ACC112 (cell line): Measurements from ENCODE around the gene ATP6V0E1.
A peak's percentile ranks its signal among the peaks of the same experiment; 100 is the strongest.
"Not testable (repeated sequence)": the region's sequence is repeated elsewhere in the genome, so short reads cannot be mapped to it uniquely, and the experiment has no call there.

Experiments used
- H2AFZ ChIP-seq: fragments of 200-600 bp; sonication (generic); one replicate; pipeline ENCODE4 v1.6.0; 2017; ENCODE audit warnings: antibody characterized with exemption, low read length; ENCODE audit not compliant: unreplicated experiment
- H3K27ac ChIP-seq: fragments of 200-600 bp; sonication (generic); 2 replicates; pipeline ENCODE4 v1.5.1; 2014; ENCODE audit warnings: low read depth, mild to moderate bottlenecking, antibody characterized with exemption, low read length, moderate library complexity
- H3K27me3 ChIP-seq: fragments of 200-600 bp; sonication (generic); 2 replicates; pipeline ENCODE4 v1.6.1; 2014; ENCODE audit warnings: mild to moderate bottlenecking, antibody characterized with exemption, low read length, moderate library complexity, mixed read lengths; ENCODE audit not compliant: insufficient read depth
- H3K36me3 ChIP-seq: fragments of 200-600 bp; sonication (generic); 2 replicates; pipeline ENCODE4 v1.6.1; 2016; ENCODE audit warnings: mild to moderate bottlenecking, antibody characterized with exemption, low read length, moderate library complexity, mixed read lengths; ENCODE audit not compliant: insufficient read depth
- H3K4me1 ChIP-seq: fragments of 200-600 bp; sonication (generic); one replicate; pipeline ENCODE4 v1.6.1; 2016; ENCODE audit warnings: low read length, mixed read lengths; ENCODE audit not compliant: insufficient read depth, unreplicated experiment, control insufficient read depth
- H3K4me3 ChIP-seq: fragments of 200-600 bp; sonication (generic); 2 replicates; pipeline ENCODE4 v1.5.1; 2014; ENCODE audit warnings: mild to moderate bottlenecking, low read depth, low read length
- H3K79me2 ChIP-seq: fragments of 200-600 bp; sonication (generic); one replicate; pipeline ENCODE4 v1.6.0; 2016; ENCODE audit warnings: low read length; ENCODE audit not compliant: control insufficient read depth, unreplicated experiment, insufficient read depth

Gene ATP6V0E1

GRCh38 chr5:173033923-173034322 is 50.4 kb downstream of the ATP6V0E1 start:
- H3K4me1 ChIP-seq, result peaks cover 22% of the 10 kb centered on the region
- H3K27me3 ChIP-seq, result no peaks in the 10 kb centered on the region
- no peak overlapping the region for H2AFZ ChIP-seq
- no peak overlapping the region for H3K4me3 ChIP-seq
- H3K36me3 ChIP-seq, result peaks cover 5% of the 10 kb centered on the region; the same call in 1 of the 2 replicates
- no peak overlapping the region for H3K27ac ChIP-seq
- peaks cover 11% of the 10 kb centered on the region for H3K79me2 ChIP-seq

- no peak overlapping the region for H2AFZ ChIP-seq
- H3K27ac ChIP-seq, result peak overlapping the region; percentile 61
- no peak overlapping the region for H3K4me3 ChIP-seq
- peaks cover 11% of the 10 kb centered on the region for H3K4me1 ChIP-seq
- peaks cover 3% of the 10 kb centered on the region for H3K79me2 ChIP-seq
- H3K27me3 ChIP-seq, result no peaks in the 10 kb centered on the region
- peaks cover 5% of the 10 kb centered on the region; the same call in 1 of the 2 replicates for H3K36me3 ChIP-seq
These were observed 52.5 kb downstream of the ATP6V0E1 start for GRCh38 chr5:173035904-173036707.

GRCh38 chr5:173039188-173039587 is 55.6 kb downstream of the ATP6V0E1 start:
- H3K79me2 ChIP-seq, result peaks cover 3% of the 10 kb centered on the region
- no peak overlapping the region for H3K27ac ChIP-seq
- no peak overlapping the region for H2AFZ ChIP-seq
- peaks cover 5% of the 10 kb centered on the region; the same call in 1 of the 2 replicates for H3K36me3 ChIP-seq
- H3K4me1 ChIP-seq, result peaks cover 11% of the 10 kb centered on the region
- H3K27me3 ChIP-seq, result no peaks in the 10 kb centered on the region
- H3K4me3 ChIP-seq, result no peak overlapping the region

- H3K79me2 ChIP-seq, result peaks cover 2% of the 10 kb centered on the region
- peaks cover 8% of the 10 kb centered on the region for H3K4me1 ChIP-seq
- H3K4me3 ChIP-seq, result no peak overlapping the region
- H3K36me3 ChIP-seq, result peaks cover 2% of the 10 kb centered on the region; the same call in 1 of the 2 replicates
- no peaks in the 10 kb centered on the region for H3K27me3 ChIP-seq
- no peak overlapping the region for H2AFZ ChIP-seq
- H3K27ac ChIP-seq, result no peak overlapping the region
These were observed 56.4 kb downstream of the ATP6V0E1 start for GRCh38 chr5:173039964-173040363.

- Histone ChIP-seq H3K36me3 (no peaks in the 10 kb centered on the region), H3K27ac (no peak overlapping the region), H2AFZ (no peak overlapping the region), H3K4me3 (no peak overlapping the region), H3K27me3 (no peaks in the 10 kb centered on the region), H3K4me1 (no peaks in the 10 kb centered on the region), H3K79me2 (no peaks in the 10 kb centered on the region)
These were observed 58.6 kb downstream of the ATP6V0E1 start for GRCh38 chr5:173041881-173042762.

- no peak overlapping the region for H2AFZ ChIP-seq
- H3K27ac ChIP-seq, result no peak overlapping the region
- no peaks in the 10 kb centered on the region for H3K4me1 ChIP-seq
These were observed 59.2 kb downstream of the ATP6V0E1 start for GRCh38 chr5:173042763-173043107.

GRCh38 chr5:173045474-173045873 is 61.9 kb downstream of the ATP6V0E1 start:
- Histone ChIP-seq H3K36me3 (no peaks in the 10 kb centered on the region), H2AFZ (no peak overlapping the region), H3K27me3 (no peaks in the 10 kb centered on the region), H3K4me1 (no peaks in the 10 kb centered on the region), H3K27ac (no peak overlapping the region), H3K4me3 (no peak overlapping the region), H3K79me2 (no peaks in the 10 kb centered on the region)

More at GRCh38 chr5:173042763-173043107, 59.2 kb downstream of the ATP6V0E1 start:
- Histone ChIP-seq H3K36me3 (no peaks in the 10 kb centered on the region), H3K4me3 (no peak overlapping the region), H3K27me3 (no peaks in the 10 kb centered on the region), H3K79me2 (no peaks in the 10 kb centered on the region)

- not testable (repeated sequence) for H3K4me3 ChIP-seq, H2AFZ ChIP-seq, H3K36me3 ChIP-seq, H3K27ac ChIP-seq, H3K27me3 ChIP-seq, H3K79me2 ChIP-seq
- peaks cover 11% of the 10 kb centered on the region for H3K4me1 ChIP-seq
These were observed 63.7 kb downstream of the ATP6V0E1 start for GRCh38 chr5:173047096-173047837.

GRCh38 chr5:173047838-173048105 is 64.2 kb downstream of the ATP6V0E1 start:
- Histone ChIP-seq H3K36me3 (no peaks in the 10 kb centered on the region), H2AFZ (no peak overlapping the region), H3K27me3 (no peaks in the 10 kb centered on the region), H3K4me1 (peaks cover 12% of the 10 kb centered on the region), H3K79me2 (no peaks in the 10 kb centered on the region), H3K27ac (no peak overlapping the region), H3K4me3 (no peak overlapping the region)

- H3K79me2 ChIP-seq, result no peaks in the 10 kb centered on the region
- no peak overlapping the region for H2AFZ ChIP-seq
- H3K36me3 ChIP-seq, result no peaks in the 10 kb centered on the region
- no peak overlapping the region for H3K4me3 ChIP-seq
- H3K27ac ChIP-seq, result no peak overlapping the region
- H3K4me1 ChIP-seq, result peaks cover 12% of the 10 kb centered on the region
- H3K27me3 ChIP-seq, result no peaks in the 10 kb centered on the region
These were observed 67.2 kb downstream of the ATP6V0E1 start for GRCh38 chr5:173050791-173051190.
